Pancreas (tissue), 10 donors: ENCODE results near the gene ASB1. TPM values are rescaled to one million over a fixed set of nuclear protein-coding genes. Genes with fewer than 3 reads are reported as not detected.

Experiments
- ATAC-seq, 4 donors: fragments of 200-7000 bp; cut with Tn5 transposase; one replicate each; pipeline versions ENCODE4 v1.8.0 to v1.9.1; 2020; ENCODE audit warnings: mild to moderate bottlenecking in 4 of 4, moderate library complexity in 4 of 4
- DNase-seq, 6 donors: peaks; one replicate each; pipeline ENCODE4 v3.0.0-alpha.2; 2020
- FAIRE-seq: peaks from 2 replicates; lab custom pipeline; 2012; peaks lifted over from hg19 to GRCh38; lab: Jason Lieb, UNC
- H3K27ac ChIP-seq, 4 donors: fragments of 200-600 bp; sonication (generic); 1 replicate in 3 of 4; 2 replicates in 1 of 4; pipeline versions ENCODE4 v1.5.0 to v1.8.0; 2020
- H3K27me3 ChIP-seq, 4 donors: fragments of 200-600 bp; one replicate each; pipeline ENCODE4 v1.8.0; 2021
- H3K36me3 ChIP-seq, 3 donors: fragments of 200-600 bp; sonication (generic) in 1 of 3; one replicate each; pipeline versions ENCODE4 v1.5.0 to v1.8.0; 2020 to 2021
- H3K4me1 ChIP-seq, 3 donors: fragments of 200-600 bp; one replicate each; pipeline ENCODE4 v1.8.0; 2021
- H3K4me3 ChIP-seq, 4 donors: fragments of 200-600 bp; sonication (generic) in 2 of 4; one replicate each; pipeline versions ENCODE4 v1.5.0 to v1.8.0; 2020 to 2021
- H3K9me3 ChIP-seq, 4 donors: fragments of 200-600 bp; one replicate each; pipeline ENCODE4 v1.8.0; 2021
- WGBS, 2 donors: extraction: QIAGEN DNeasy Blood & Tissue Kit; methylation state at CpG; one replicate each; pipeline ENCODE4 v1.1.7; 2013; 5-methylcytosine and 5-hydroxymethylcytosine counted together
- intact Hi-C, 3 donors: fragments of 100-400 bp; cut with DNase I; formaldehyde crosslinking; loops; one replicate each; pipeline versions ENCODE4 v1.11.1 to v1.14.2; 2022
- polyA plus RNA-seq, 2 donors: library from polyadenylated mRNA; stranded (reverse); fragments of 200-250 nt; gene quantifications; one replicate each; pipeline ENCODE4 v1.2.3, GENCODE V29; 2013
- total RNA-seq, 6 donors: library from RNA; stranded (reverse); fragmentation: NEBNext Ultra II Directional in 4 of 6; extraction: Animal tissue kit (Norgen Biotek cat#: 25700) in 4 of 6; gene quantifications; one replicate each; pipeline versions ENCODE4 v1.2.1 to v1.2.4, GENCODE V29; 2021 to 2023
- TF ChIP-seq, protein P1 (sequence below), 4 donors: fragments of 200-600 bp; sonication (generic) in 3 of 4; IDR thresholded peaks; one replicate each; pipeline versions ENCODE4 v1.5.0 to v1.8.0; 2021; ENCODE audit warnings: antibody characterized with exemption in 4 of 4
- donor health status: healthy with polysubstance abuse.
- donor health status: DM: no; HTN: no; CAD: no; lungs with moderate emphysema.
- donor health status: DM: no; HTN: no; CAD: no.
- donor health status: control.
- donor health status: control.
- donor health status: Bipolar disorder and iron deficiency.
- donor health status: DM: yes; HTN: yes; CAD: no.
- donor health status: DM: no; HTN: no; CAD: no.
- donor health status: DM: no; HTN: no; CAD: no.
- donor health status: DM: yes; HTN: yes; CAD: no.

The ASB1 gene
- total and polyA plus RNA-seq, 8 donors: 11.3 to 25.1 (median 13.8) TPM

GRCh38 chr2:238449909-238450417 is 23.2 kb downstream of the ASB1 start:
- WGBS, 2 donors: 89 to 90% methylated on average over 9 of the region's 9 CpGs
- intact Hi-C loops: no loop called here

GRCh38 chr2:238450440-238450861 is 23.7 kb downstream of the ASB1 start:
- H3K27ac ChIP-seq: no peak overlapping the region
- intact Hi-C loops: no loop called here
- 93 to 96% methylated on average over 11 of the region's 11 CpGs for WGBS, 2 donors

More at GRCh38 chr2:238449909-238450417, 23.2 kb downstream of the ASB1 start:
- H3K27ac ChIP-seq: no peak overlapping the region
- H3K4me3 ChIP-seq: no peak overlapping the region
- FAIRE-seq: no peak
- peaks cover 0 to 27% (median 7%) of the 10 kb centered on the region in 3 donors for H3K36me3 ChIP-seq
- peak in 1 of 6 donors; percentile 33 for DNase-seq
- H3K4me1 ChIP-seq: no peaks in the 10 kb centered on the region
- no peaks in the 10 kb centered on the region for H3K27me3 ChIP-seq
- H3K9me3 ChIP-seq: no peaks in the 10 kb centered on the region
- peak in 3 of 4 donors; percentile 64 to 73 (median 66) for ATAC-seq
- TF ChIP-seq, protein P1, sequence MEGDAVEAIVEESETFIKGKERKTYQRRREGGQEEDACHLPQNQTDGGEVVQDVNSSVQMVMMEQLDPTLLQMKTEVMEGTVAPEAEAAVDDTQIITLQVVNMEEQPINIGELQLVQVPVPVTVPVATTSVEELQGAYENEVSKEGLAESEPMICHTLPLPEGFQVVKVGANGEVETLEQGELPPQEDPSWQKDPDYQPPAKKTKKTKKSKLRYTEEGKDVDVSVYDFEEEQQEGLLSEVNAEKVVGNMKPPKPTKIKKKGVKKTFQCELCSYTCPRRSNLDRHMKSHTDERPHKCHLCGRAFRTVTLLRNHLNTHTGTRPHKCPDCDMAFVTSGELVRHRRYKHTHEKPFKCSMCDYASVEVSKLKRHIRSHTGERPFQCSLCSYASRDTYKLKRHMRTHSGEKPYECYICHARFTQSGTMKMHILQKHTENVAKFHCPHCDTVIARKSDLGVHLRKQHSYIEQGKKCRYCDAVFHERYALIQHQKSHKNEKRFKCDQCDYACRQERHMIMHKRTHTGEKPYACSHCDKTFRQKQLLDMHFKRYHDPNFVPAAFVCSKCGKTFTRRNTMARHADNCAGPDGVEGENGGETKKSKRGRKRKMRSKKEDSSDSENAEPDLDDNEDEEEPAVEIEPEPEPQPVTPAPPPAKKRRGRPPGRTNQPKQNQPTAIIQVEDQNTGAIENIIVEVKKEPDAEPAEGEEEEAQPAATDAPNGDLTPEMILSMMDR (IDR thresholded peaks at IDR 0.05): no peak

DNA sequence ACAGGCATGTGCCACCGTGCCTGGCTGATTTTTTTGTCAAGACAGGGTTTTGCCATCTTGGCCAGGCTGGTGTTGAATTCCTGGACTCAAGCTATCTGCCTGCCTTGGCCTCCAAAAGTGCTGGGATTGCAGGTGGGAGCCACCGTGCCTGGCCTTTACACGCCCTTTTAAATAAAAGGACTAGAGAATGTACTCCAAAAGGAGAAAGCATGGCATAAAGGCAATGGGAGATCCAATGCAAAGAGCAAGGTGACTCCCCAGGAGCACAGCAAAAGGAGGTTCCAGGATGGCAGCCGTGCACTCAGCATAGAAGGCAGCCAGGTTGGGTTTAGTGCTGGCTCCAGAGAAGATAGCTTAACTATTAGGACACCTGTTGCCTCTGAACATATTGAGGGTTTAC is 27.1 kb downstream of the ASB1 start:
- H3K27ac ChIP-seq: no peak overlapping the region
- DNase-seq (no peak), FAIRE-seq (no peak), ATAC-seq (no peak)
- H3K9me3 ChIP-seq: no peaks in the 10 kb centered on the region
- H3K27me3 ChIP-seq: no peaks in the 10 kb centered on the region
- TF ChIP-seq, protein P1 (IDR thresholded peaks at IDR 0.05): no peak
- no peaks in the 10 kb centered on the region for H3K4me1 ChIP-seq
- WGBS, 2 donors: 94 to 95% methylated on average over 4 of the region's 4 CpGs
- H3K36me3 ChIP-seq: no peaks in the 10 kb centered on the region
- intact Hi-C loops: no loop called here
- no peak overlapping the region for H3K4me3 ChIP-seq

More at GRCh38 chr2:238450440-238450861, 23.7 kb downstream of the ASB1 start:
- Histone ChIP-seq H3K9me3 (no peaks in the 10 kb centered on the region), H3K27me3 (no peaks in the 10 kb centered on the region), H3K4me1 (no peaks in the 10 kb centered on the region), H3K36me3 (peaks cover 0 to 23% (median 7%) of the 10 kb centered on the region in 3 donors), H3K4me3 (no peak overlapping the region)
- FAIRE-seq (no peak), DNase-seq (no peak), ATAC-seq (no peak)
- TF ChIP-seq, protein P1 (IDR thresholded peaks at IDR 0.05): no peak

GRCh38 chr2:238456449-238456848 is 29.7 kb downstream of the ASB1 start:
- H3K27ac ChIP-seq: no peak overlapping the region
- WGBS, 2 donors: 92 to 100% methylated on average over 1 of the region's 1 CpG
- no peak overlapping the region for H3K4me3 ChIP-seq
- TF ChIP-seq, protein P1 (IDR thresholded peaks at IDR 0.05): no peak
- no peaks in the 10 kb centered on the region for H3K4me1 ChIP-seq
- ATAC-seq (no peak), FAIRE-seq (no peak), DNase-seq (no peak)
- intact Hi-C loops: no loop called here
- H3K9me3 ChIP-seq: no peaks in the 10 kb centered on the region
- no peaks in the 10 kb centered on the region for H3K27me3 ChIP-seq
- H3K36me3 ChIP-seq: no peaks in the 10 kb centered on the region
